K562 (cell line): ENCODE results near the gene FUT6. TPM values are rescaled to one million over a fixed set of nuclear protein-coding genes. Genes with fewer than 3 reads are reported as not detected.

Experiments used
- ARID2 ChIP-seq: fragments of 450-650 bp; IDR thresholded peaks from 2 replicates; pipeline ENCODE4 v1.6.1; 2017; ENCODE audit warnings: antibody characterized with exemption, mild to moderate bottlenecking
- HNRNPK ChIP-seq: fragments of 200-400 bp; formaldehyde crosslinking; IDR thresholded peaks from one replicate; pipeline ENCODE4 v1.6.1; 2018; ENCODE audit warnings: mild to moderate bottlenecking, low read depth, low read length; ENCODE audit not compliant: poor library complexity, severe bottlenecking
- HOXB6 ChIP-seq: fragments of 250-450 bp; sonication (Bioruptor Pico); IDR thresholded peaks from 2 replicates; pipeline ENCODE4 v1.5.1; 2022; ENCODE audit warnings: mild to moderate bottlenecking, borderline replicate concordance
- MYC ChIP-seq, 2 experiments: fragments of 250-450 bp in 1 of 2; sonication (Bioruptor Pico) in 1 of 2; IDR thresholded peaks; 2 replicates each; pipeline versions ENCODE4 v1.5.1 to v1.6.1; 2012 to 2021; ENCODE audit warnings: low read depth in 2 of 2, borderline replicate concordance in 1 of 2, improper control_type of control experiment in 1 of 2, low read length in 1 of 2, mild to moderate bottlenecking in 1 of 2, moderate library complexity in 1 of 2
- NR4A1 ChIP-seq, 2 experiments: fragments of 250-450 bp in 1 of 2; fragments of 450-650 bp in 1 of 2; sonication (Bioruptor Pico) in 1 of 2; IDR thresholded peaks; 2 replicates each; pipeline versions ENCODE4 v1.4.0 to v1.6.1; 2016 to 2020; ENCODE audit warnings: mild to moderate bottlenecking in 2 of 2, missing compliant biosample characterization in 1 of 2, missing genetic modification characterization in 1 of 2, moderate library complexity in 1 of 2
- PHF8 ChIP-seq: fragments of 200-600 bp; sonication (generic); IDR thresholded peaks from 2 replicates; pipeline ENCODE4 v1.6.1; 2012; ENCODE audit warnings: mixed run types, mild to moderate bottlenecking, inconsistent platforms, low read length, moderate library complexity, borderline replicate concordance
- RBBP5 ChIP-seq: fragments of 200-600 bp; sonication (generic); IDR thresholded peaks from 2 replicates; pipeline ENCODE4 v1.6.1; 2012; ENCODE audit warnings: borderline replicate concordance, mild to moderate bottlenecking, low read length, control low read depth, inconsistent platforms; ENCODE audit not compliant: insufficient read depth, poor library complexity, severe bottlenecking
- XRCC3 ChIP-seq: fragments of 450-650 bp; IDR thresholded peaks from 2 replicates; pipeline ENCODE4 v1.6.1; 2017; ENCODE audit warnings: mild to moderate bottlenecking, moderate library complexity
- YY1 ChIP-seq, 3 experiments: IDR thresholded peaks; 2 replicates each; pipeline ENCODE4 v1.6.1; 2011; ENCODE audit warnings: low read length in 2 of 3, mild to moderate bottlenecking in 2 of 3, moderate library complexity in 2 of 3, borderline replicate concordance in 1 of 3, control low read depth in 1 of 3, low read depth in 1 of 3; ENCODE audit not compliant: insufficient read depth in 3 of 3, insufficient replicate concordance in 2 of 3, control insufficient read depth in 1 of 3, insufficient read length in 1 of 3; ENCODE audit errors: extremely low read depth in 1 of 3
- ZBTB1 ChIP-seq: sonication (generic); formaldehyde crosslinking; IDR thresholded peaks from 2 replicates; pipeline ENCODE4 v1.8.1; 2023; ENCODE audit warnings: missing genetic modification reagents, low read depth, mild to moderate bottlenecking, borderline replicate concordance
- ZBTB17 ChIP-seq: fragments of 450-650 bp; formaldehyde crosslinking; IDR thresholded peaks from 2 replicates; pipeline ENCODE4 v1.4.0; 2020; ENCODE audit warnings: mild to moderate bottlenecking
- ZC3H8 ChIP-seq: fragments of 450-650 bp; IDR thresholded peaks from 2 replicates; pipeline ENCODE4 v1.6.1; 2017
- polyA plus RNA-seq, 8 experiments: library from polyadenylated mRNA; depleted of rRNA in 4 of 8; stranded (reverse) in 5 of 8; unstranded in 3 of 8; fragments of >200 nt; fragmentation: Nextera tagmentation in 2 of 8; fragmentation: Illumina TruSeq in 1 of 8; extraction: Ambion mirVana in 2 of 8; extraction: Trizol in 1 of 8; gene quantifications; 2 replicates each; pipeline versions ENCODE4 v1.2.1 to v1.2.3, GENCODE V29; 2011 to 2014; ENCODE audit warnings: inconsistent platforms in 1 of 8, missing spikeins in 1 of 8
- total RNA-seq, 7 experiments: library from RNA; depleted of rRNA in 6 of 7; stranded (reverse); fragments of >200 nt in 6 of 7; fragmentation: Illumina TruSeq in 2 of 7; extraction: Trizol in 2 of 7; gene quantifications; 2 replicates each; pipeline versions ENCODE4 v1.2.1 to v1.2.3, GENCODE V29; 2011 to 2021; ENCODE audit warnings: low replicate concordance in 1 of 7
- TF ChIP-seq, protein P1 (sequence below): fragments of 450-650 bp; conservative IDR thresholded peaks from 2 replicates; pipeline ENCODE4 v1.6.1; 2016; ENCODE audit warnings: missing genetic modification characterization, low read depth, mild to moderate bottlenecking, control low read depth, missing compliant biosample characterization
- TF ChIP-seq, protein P2 (sequence below), 2 experiments: fragments of 450-650 bp in 1 of 2; sonication (generic) in 1 of 2; formaldehyde crosslinking in 1 of 2; IDR thresholded peaks; 2 replicates each; pipeline versions ENCODE4 v1.7.1 to v1.9.0; 2016 to 2022; ENCODE audit warnings: inconsistent platforms in 1 of 2, mild to moderate bottlenecking in 1 of 2, missing genetic modification reagents in 1 of 2

FUT6 gene
- total and polyA plus RNA-seq, 9 of the 15 experiments (the other 6 are each of a cell fraction or from before 2014, with no cell fraction given) = 0.04 TPM; not detected in 8

DNA sequence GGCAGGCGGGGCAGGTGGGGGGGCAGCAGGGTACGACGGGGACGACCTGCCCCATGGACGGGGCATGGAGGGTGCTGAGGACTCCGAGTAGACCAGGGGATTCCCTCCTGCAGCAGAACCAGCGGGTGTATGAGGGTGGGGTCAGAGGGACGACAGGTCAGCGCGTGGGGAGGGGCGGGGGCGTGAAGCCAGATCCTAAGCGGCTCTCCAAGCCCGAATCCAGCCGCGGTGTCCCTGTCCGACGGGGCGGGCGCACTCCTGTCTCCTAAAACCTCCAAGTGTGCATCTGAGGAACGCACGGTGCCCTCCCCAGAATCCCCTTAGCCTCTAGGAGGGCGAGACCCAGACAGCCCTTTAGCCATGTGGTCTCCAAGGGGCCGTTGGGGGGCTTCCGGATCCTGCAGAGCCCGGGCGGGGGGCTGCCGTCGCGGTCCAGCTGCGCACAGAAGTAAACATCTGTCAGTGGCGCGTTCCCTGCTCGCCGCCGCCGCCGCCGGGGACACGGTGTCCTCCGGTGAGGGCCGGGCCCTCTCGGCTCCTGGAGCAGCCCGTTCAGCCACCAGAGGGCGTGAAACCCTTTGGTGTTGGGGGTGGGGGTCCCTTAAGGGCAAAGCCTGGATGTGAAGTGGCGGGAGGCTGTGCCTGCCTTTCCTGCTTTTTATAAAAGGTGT lies 33.9 kb downstream of the FUT6 start (continued):
- no peak for TF ChIP-seq ZC3H8
- TF ChIP-seq NR4A1 (CRISPR knock-in tag; IDR thresholded peaks at IDR 0.05) = 0 out of 2 replicates have a peak, but pooled peaks have one; percentile 17
- no peak for TF ChIP-seq NR4A1 (tag; IDR thresholded peaks at IDR 0.05)
- no peak for TF ChIP-seq ZBTB1 (CRISPR knock-in tag)
- no peak for TF ChIP-seq HNRNPK
- TF ChIP-seq, protein P1, sequence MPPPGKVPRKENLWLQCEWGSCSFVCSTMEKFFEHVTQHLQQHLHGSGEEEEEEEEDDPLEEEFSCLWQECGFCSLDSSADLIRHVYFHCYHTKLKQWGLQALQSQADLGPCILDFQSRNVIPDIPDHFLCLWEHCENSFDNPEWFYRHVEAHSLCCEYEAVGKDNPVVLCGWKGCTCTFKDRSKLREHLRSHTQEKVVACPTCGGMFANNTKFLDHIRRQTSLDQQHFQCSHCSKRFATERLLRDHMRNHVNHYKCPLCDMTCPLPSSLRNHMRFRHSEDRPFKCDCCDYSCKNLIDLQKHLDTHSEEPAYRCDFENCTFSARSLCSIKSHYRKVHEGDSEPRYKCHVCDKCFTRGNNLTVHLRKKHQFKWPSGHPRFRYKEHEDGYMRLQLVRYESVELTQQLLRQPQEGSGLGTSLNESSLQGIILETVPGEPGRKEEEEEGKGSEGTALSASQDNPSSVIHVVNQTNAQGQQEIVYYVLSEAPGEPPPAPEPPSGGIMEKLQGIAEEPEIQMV = no peak
- 0 out of 2 replicates have a peak, but pooled peaks have one; percentile 30 for TF ChIP-seq MYC (IDR thresholded peaks at IDR 0.05; ENCODE audit: low read depth, low read length)
- TF ChIP-seq MYC (CRISPR knock-in tag; IDR thresholded peaks at IDR 0.05; ENCODE audit: borderline replicate concordance, low read depth) = no peak
- no peak for TF ChIP-seq ZBTB17 (CRISPR knock-in tag)
- TF ChIP-seq RBBP5 = no peak
- no peak for TF ChIP-seq HOXB6 (CRISPR knock-in tag)
- peak in 2 of 3 experiments; percentile 24 to 26 for TF ChIP-seq YY1 (IDR thresholded peaks at IDR 0.05; ENCODE audit: borderline replicate concordance in 1 of 3, control insufficient read depth in 1 of 3, extremely low read depth in 1 of 3, insufficient read depth in 3 of 3, insufficient read length in 1 of 3, insufficient replicate concordance in 2 of 3, low read depth in 1 of 3, low read length in 2 of 3)
- TF ChIP-seq XRCC3 = no peak
- TF ChIP-seq PHF8 = peak; percentile 25; the same call in 1 of the 2 replicates
- TF ChIP-seq ARID2 = 0 out of 2 replicates have a peak, but pooled peaks have one; percentile 5
- TF ChIP-seq, protein P2, sequence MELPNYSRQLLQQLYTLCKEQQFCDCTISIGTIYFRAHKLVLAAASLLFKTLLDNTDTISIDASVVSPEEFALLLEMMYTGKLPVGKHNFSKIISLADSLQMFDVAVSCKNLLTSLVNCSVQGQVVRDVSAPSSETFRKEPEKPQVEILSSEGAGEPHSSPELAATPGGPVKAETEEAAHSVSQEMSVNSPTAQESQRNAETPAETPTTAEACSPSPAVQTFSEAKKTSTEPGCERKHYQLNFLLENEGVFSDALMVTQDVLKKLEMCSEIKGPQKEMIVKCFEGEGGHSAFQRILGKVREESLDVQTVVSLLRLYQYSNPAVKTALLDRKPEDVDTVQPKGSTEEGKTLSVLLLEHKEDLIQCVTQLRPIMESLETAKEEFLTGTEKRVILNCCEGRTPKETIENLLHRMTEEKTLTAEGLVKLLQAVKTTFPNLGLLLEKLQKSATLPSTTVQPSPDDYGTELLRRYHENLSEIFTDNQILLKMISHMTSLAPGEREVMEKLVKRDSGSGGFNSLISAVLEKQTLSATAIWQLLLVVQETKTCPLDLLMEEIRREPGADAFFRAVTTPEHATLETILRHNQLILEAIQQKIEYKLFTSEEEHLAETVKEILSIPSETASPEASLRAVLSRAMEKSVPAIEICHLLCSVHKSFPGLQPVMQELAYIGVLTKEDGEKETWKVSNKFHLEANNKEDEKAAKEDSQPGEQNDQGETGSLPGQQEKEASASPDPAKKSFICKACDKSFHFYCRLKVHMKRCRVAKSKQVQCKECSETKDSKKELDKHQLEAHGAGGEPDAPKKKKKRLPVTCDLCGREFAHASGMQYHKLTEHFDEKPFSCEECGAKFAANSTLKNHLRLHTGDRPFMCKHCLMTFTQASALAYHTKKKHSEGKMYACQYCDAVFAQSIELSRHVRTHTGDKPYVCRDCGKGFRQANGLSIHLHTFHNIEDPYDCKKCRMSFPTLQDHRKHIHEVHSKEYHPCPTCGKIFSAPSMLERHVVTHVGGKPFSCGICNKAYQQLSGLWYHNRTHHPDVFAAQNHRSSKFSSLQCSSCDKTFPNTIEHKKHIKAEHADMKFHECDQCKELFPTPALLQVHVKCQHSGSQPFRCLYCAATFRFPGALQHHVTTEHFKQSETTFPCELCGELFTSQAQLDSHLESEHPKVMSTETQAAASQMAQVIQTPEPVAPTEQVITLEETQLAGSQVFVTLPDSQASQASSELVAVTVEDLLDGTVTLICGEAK (IDR thresholded peaks at IDR 0.05) = 0 out of 2 replicates have a peak, but pooled peaks have one; percentile 28
- TF ChIP-seq, protein P2 (CRISPR knock-in tag; IDR thresholded peaks at IDR 0.05) = no peak
